IMR-90 (cell line): Measurements from ENCODE around the gene ERGIC1. TPM values are rescaled to one million over a fixed set of nuclear protein-coding genes. Genes with fewer than 3 reads are reported as not detected.

ENCODE experiments used
- ATAC-seq: fragments of 200-7000 bp; cut with Tn5 transposase; 2 replicates; pipeline ENCODE4 v1.9.1; 2020; ENCODE audit warnings: low read depth, mild to moderate bottlenecking, moderate library complexity
- BruUV-seq: library from RNA; stranded (reverse); fragments of 400-500 nt; replicated peaks from 2 replicates; lab custom pipeline; 2021; lab: Mats Ljungman, UMichigan
- CTCF ChIA-PET: fragments of 300-600 bp; formaldehyde crosslinking; extraction: SDS; loops from one replicate; lab custom pipeline; 2021; ENCODE audit warnings: antibody characterized with exemption; lab: Yijun Ruan, JAX
- POLR2A ChIA-PET: fragments of 300-600 bp; sonication (Branson Sonifier 250); formaldehyde crosslinking; loops from one replicate; lab custom pipeline; 2022; ENCODE audit warnings: antibody characterized with exemption; ENCODE audit not compliant: unreplicated experiment; lab: Charles Lee
- DNase-seq: peaks from one replicate; pipeline ENCODE4 v3.0.0; 2013
- H2AFZ ChIP-seq: replicated peaks from 2 replicates; pipeline ENCODE3; 2013; ENCODE audit warnings: low read length, mild to moderate bottlenecking; ENCODE audit not compliant: poor library complexity
- H2AK5ac ChIP-seq: 2 replicates; pipeline ENCODE4 v1.6.1; 2013; ENCODE audit warnings: low read depth, low read length, inconsistent platforms
- H2AK9ac ChIP-seq: replicated peaks from 2 replicates; pipeline ENCODE3; 2013; ENCODE audit warnings: mild to moderate bottlenecking, low read depth, low read length, moderate library complexity; ENCODE audit not compliant: poor library complexity
- H2BK120ac ChIP-seq: 2 replicates; pipeline ENCODE4 v1.6.1; 2013; ENCODE audit warnings: low read depth, low read length, inconsistent platforms
- H2BK15ac ChIP-seq: 3 replicates; pipeline ENCODE4 v1.6.1; 2013; ENCODE audit warnings: low read depth, low read length, inconsistent platforms
- H2BK20ac ChIP-seq: 2 replicates; pipeline ENCODE4 v1.6.1; 2013; ENCODE audit warnings: low read depth, mild to moderate bottlenecking, inconsistent platforms, low read length, moderate library complexity
- H2BK5ac ChIP-seq: 2 replicates; pipeline ENCODE4 v1.6.1; 2013; ENCODE audit warnings: mild to moderate bottlenecking, low read depth, low read length, inconsistent platforms; ENCODE audit not compliant: poor library complexity, severe bottlenecking
- H3K14ac ChIP-seq: replicated peaks from 2 replicates; pipeline ENCODE4 v1.6.1; 2013; ENCODE audit warnings: low read depth, low read length, inconsistent platforms
- H3K18ac ChIP-seq: 2 replicates; pipeline ENCODE4 v1.6.1; 2013; ENCODE audit warnings: low read depth, low read length, control low read depth
- H3K23ac ChIP-seq: 2 replicates; pipeline ENCODE4 v1.6.1; 2013; ENCODE audit warnings: low read depth, low read length, inconsistent platforms
- H3K27ac ChIP-seq: 2 replicates; pipeline ENCODE4 v1.5.1; 2013; ENCODE audit warnings: mild to moderate bottlenecking, control low read depth, low read length; ENCODE audit not compliant: insufficient read depth
- H3K27me3 ChIP-seq: 2 replicates; pipeline ENCODE4 v1.6.1; 2013; ENCODE audit warnings: low read length; ENCODE audit not compliant: control insufficient read depth, insufficient read depth
- H3K36me3 ChIP-seq: 2 replicates; pipeline ENCODE4 v1.6.1; 2013; ENCODE audit warnings: low read length, mixed read lengths; ENCODE audit not compliant: control insufficient read depth, insufficient read depth
- H3K4ac ChIP-seq: 2 replicates; pipeline ENCODE4 v1.6.1; 2013; ENCODE audit warnings: low read depth, low read length, inconsistent platforms
- H3K4me1 ChIP-seq: 2 replicates; pipeline ENCODE4 v1.6.1; 2013; ENCODE audit warnings: low read length, mixed read lengths; ENCODE audit not compliant: control insufficient read depth, insufficient read depth
- H3K4me2 ChIP-seq: 2 replicates; pipeline ENCODE4 v1.6.1; 2013; ENCODE audit warnings: low read depth, mild to moderate bottlenecking, control low read depth, low read length, moderate library complexity
- H3K4me3 ChIP-seq: 2 replicates; pipeline ENCODE4 v1.5.1; 2013; ENCODE audit warnings: low read depth, mild to moderate bottlenecking, control low read depth, low read length, moderate library complexity; ENCODE audit not compliant: insufficient read depth
- H3K56ac ChIP-seq: 2 replicates; pipeline ENCODE4 v1.6.1; 2013; ENCODE audit warnings: low read length, inconsistent platforms; ENCODE audit not compliant: insufficient read depth; ENCODE audit errors: extremely low read depth
- H3K79me1 ChIP-seq, 2 experiments: 2 replicates each; pipeline ENCODE4 v1.6.1; 2013; ENCODE audit warnings: low read length in 2 of 2, inconsistent platforms in 1 of 2, low read depth in 1 of 2
- H3K9ac ChIP-seq: 2 replicates; pipeline ENCODE4 v1.6.1; 2013; ENCODE audit warnings: low read depth, low read length, control low read depth
- H3K9me1 ChIP-seq: 2 replicates; pipeline ENCODE4 v1.6.1; 2013; ENCODE audit warnings: low read length, inconsistent platforms; ENCODE audit not compliant: insufficient read depth
- H3K9me3 ChIP-seq: 2 replicates; pipeline ENCODE4 v1.6.1; 2013; ENCODE audit warnings: low read length; ENCODE audit not compliant: control insufficient read depth, insufficient read depth
- H4K20me1 ChIP-seq: 2 replicates; pipeline ENCODE4 v1.6.1; 2013; ENCODE audit warnings: low read length, inconsistent platforms; ENCODE audit not compliant: insufficient read depth
- H4K5ac ChIP-seq: 2 replicates; pipeline ENCODE4 v1.6.1; 2013; ENCODE audit warnings: mild to moderate bottlenecking, low read depth, low read length, control low read depth
- H4K8ac ChIP-seq, 2 experiments: 2 replicates each; pipeline ENCODE4 v1.6.1; 2013; ENCODE audit warnings: low read depth in 2 of 2, low read length in 2 of 2, control low read depth in 1 of 2, inconsistent platforms in 1 of 2
- H4K91ac ChIP-seq: 2 replicates; pipeline ENCODE4 v1.6.1; 2013; ENCODE audit warnings: low read depth, low read length, inconsistent platforms; ENCODE audit not compliant: insufficient read depth
- BHLHE40 ChIP-seq: fragments of 150-350 bp; IDR thresholded peaks from 2 replicates; pipeline ENCODE4 v1.6.1; 2016; ENCODE audit warnings: mild to moderate bottlenecking, low read depth, low read length
- CEBPB ChIP-seq: IDR thresholded peaks from 2 replicates; pipeline ENCODE4 v1.6.1; 2012; ENCODE audit warnings: low read depth, low read length, improper control_type of control experiment
- CHD1 ChIP-seq: IDR thresholded peaks from 2 replicates; pipeline ENCODE4 v1.6.1; 2012; ENCODE audit warnings: low read depth, low read length, improper control_type of control experiment
- ELK1 ChIP-seq: fragments of 150-350 bp; IDR thresholded peaks from 2 replicates; pipeline ENCODE4 v1.6.1; 2016; ENCODE audit warnings: low read depth, mild to moderate bottlenecking, low read length, moderate library complexity, borderline replicate concordance
- FOS ChIP-seq: fragments of 150-350 bp; IDR thresholded peaks from 2 replicates; pipeline ENCODE4 v1.6.1; 2016; ENCODE audit warnings: low read depth, low read length
- MAFK ChIP-seq: IDR thresholded peaks from 2 replicates; pipeline ENCODE4 v1.6.1; 2012; ENCODE audit warnings: low read depth, low read length, improper control_type of control experiment
- MAZ ChIP-seq: IDR thresholded peaks from 2 replicates; pipeline ENCODE4 v1.6.1; 2012; ENCODE audit warnings: low read depth, mild to moderate bottlenecking, low read length, improper control_type of control experiment, moderate library complexity, borderline replicate concordance
- MXI1 ChIP-seq: IDR thresholded peaks from 2 replicates; pipeline ENCODE4 v1.6.1; 2012; ENCODE audit warnings: low read depth, mild to moderate bottlenecking, low read length, moderate library complexity, borderline replicate concordance
- NFE2L2 ChIP-seq: fragments of 150-350 bp; IDR thresholded peaks from 2 replicates; pipeline ENCODE4 v1.6.1; 2016; ENCODE audit warnings: low read depth, mild to moderate bottlenecking, low read length
- RCOR1 ChIP-seq: IDR thresholded peaks from 2 replicates; pipeline ENCODE4 v1.6.1; 2012; ENCODE audit warnings: mild to moderate bottlenecking, low read length, improper control_type of control experiment; ENCODE audit not compliant: insufficient replicate concordance
- RFX5 ChIP-seq: IDR thresholded peaks from 2 replicates; pipeline ENCODE4 v1.8.0; 2012; ENCODE audit warnings: low read depth, mild to moderate bottlenecking, low read length, moderate library complexity
- SMC3 ChIP-seq: fragments of 150-350 bp; IDR thresholded peaks from 2 replicates; pipeline ENCODE4 v1.6.1; 2016; ENCODE audit warnings: low read depth, mild to moderate bottlenecking, antibody characterized with exemption, low read length, moderate library complexity
- WGBS, 2 experiments: methylation state at CpG; one replicate each; pipeline versions ENCODE4 v1.1.5 to v1.1.7; 2013; ENCODE audit warnings: missing lambda C conversion rate in 2 of 2; ENCODE audit not compliant: insufficient read length in 1 of 2; ENCODE audit errors: extremely low coverage in 2 of 2; 5-methylcytosine and 5-hydroxymethylcytosine counted together
- dilution Hi-C: fragments of 300-500 bp; cut with HindIII; formaldehyde crosslinking; loops from one replicate; pipeline ENCODE4 v1.14.3; 2018; ENCODE audit warnings: low sequenced_read_pairs; ENCODE audit not compliant: unreplicated experiment
- in situ Hi-C: fragments of 300-500 bp; cut with MboI; formaldehyde crosslinking; loops from 3 replicates; pipeline ENCODE4 v1.14.3; 2019; ENCODE audit warnings: low sequenced_read_pairs, inconsistent platforms, mixed read lengths
- intact Hi-C: fragments of 100-400 bp; cut with micrococcal nuclease; formaldehyde crosslinking; loops from 2 replicates; pipeline ENCODE4 v1.10.0; 2022
- polyA plus RNA-seq, 3 experiments: library from polyadenylated mRNA; depleted of rRNA; stranded (reverse); fragments of >200 nt; gene quantifications; 2 replicates each; pipeline ENCODE4 v1.2.3, GENCODE V29; 2012; ENCODE audit warnings: low replicate concordance in 1 of 3
- total RNA-seq: library from RNA; depleted of rRNA; stranded (reverse); fragments of >200 nt; gene quantifications from 2 replicates; pipeline ENCODE4 v1.2.3, GENCODE V29; 2012
- TF ChIP-seq, protein P1 (sequence below): fragments of 150-350 bp; IDR thresholded peaks from 2 replicates; pipeline ENCODE4 v1.6.1; 2017; ENCODE audit warnings: mild to moderate bottlenecking, antibody characterized with exemption, low read length, low read depth
- TF ChIP-seq, protein P2 (sequence below): conservative IDR thresholded peaks from 2 replicates; pipeline ENCODE4 v1.5.1; 2012; ENCODE audit warnings: mild to moderate bottlenecking, low read depth, low read length, improper control_type of control experiment

Gene ERGIC1
- total and polyA plus RNA-seq, 2 of the 4 experiments (the other 2 are of a cell fraction) = 134 to 192 TPM

- in situ Hi-C loops = loop anchor here (10.0 kb wide), 1 partner anchor 469 kb away; no protein-coding TSS in a partner anchor
- peak overlapping the region; percentile 96; the same call in 1 of the 2 replicates for H3K56ac ChIP-seq
- TF ChIP-seq RCOR1 (peak; percentile 90), ELK1 (no peak), NFE2L2 (no peak), MAZ (peak; percentile 68; the same call in 1 of the 2 replicates), MXI1 (no peak), MAFK (no peak), CHD1 (no peak), CEBPB (no peak), SMC3 (no peak), FOS (no peak), RFX5 (no peak), BHLHE40 (no peak)
- TF ChIP-seq, protein P1, sequence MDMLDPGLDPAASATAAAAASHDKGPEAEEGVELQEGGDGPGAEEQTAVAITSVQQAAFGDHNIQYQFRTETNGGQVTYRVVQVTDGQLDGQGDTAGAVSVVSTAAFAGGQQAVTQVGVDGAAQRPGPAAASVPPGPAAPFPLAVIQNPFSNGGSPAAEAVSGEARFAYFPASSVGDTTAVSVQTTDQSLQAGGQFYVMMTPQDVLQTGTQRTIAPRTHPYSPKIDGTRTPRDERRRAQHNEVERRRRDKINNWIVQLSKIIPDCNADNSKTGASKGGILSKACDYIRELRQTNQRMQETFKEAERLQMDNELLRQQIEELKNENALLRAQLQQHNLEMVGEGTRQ = no peak
- TF ChIP-seq, protein P2, sequence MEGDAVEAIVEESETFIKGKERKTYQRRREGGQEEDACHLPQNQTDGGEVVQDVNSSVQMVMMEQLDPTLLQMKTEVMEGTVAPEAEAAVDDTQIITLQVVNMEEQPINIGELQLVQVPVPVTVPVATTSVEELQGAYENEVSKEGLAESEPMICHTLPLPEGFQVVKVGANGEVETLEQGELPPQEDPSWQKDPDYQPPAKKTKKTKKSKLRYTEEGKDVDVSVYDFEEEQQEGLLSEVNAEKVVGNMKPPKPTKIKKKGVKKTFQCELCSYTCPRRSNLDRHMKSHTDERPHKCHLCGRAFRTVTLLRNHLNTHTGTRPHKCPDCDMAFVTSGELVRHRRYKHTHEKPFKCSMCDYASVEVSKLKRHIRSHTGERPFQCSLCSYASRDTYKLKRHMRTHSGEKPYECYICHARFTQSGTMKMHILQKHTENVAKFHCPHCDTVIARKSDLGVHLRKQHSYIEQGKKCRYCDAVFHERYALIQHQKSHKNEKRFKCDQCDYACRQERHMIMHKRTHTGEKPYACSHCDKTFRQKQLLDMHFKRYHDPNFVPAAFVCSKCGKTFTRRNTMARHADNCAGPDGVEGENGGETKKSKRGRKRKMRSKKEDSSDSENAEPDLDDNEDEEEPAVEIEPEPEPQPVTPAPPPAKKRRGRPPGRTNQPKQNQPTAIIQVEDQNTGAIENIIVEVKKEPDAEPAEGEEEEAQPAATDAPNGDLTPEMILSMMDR = no peak
These were observed 109.3 kb downstream of the ERGIC1 start for GRCh38 chr5:172943283-172943841.

More at GRCh38 chr5:172943283-172943841, 109.3 kb downstream of the ERGIC1 start:
- DNase-seq (peak; percentile 80), ATAC-seq (peak; percentile 88)
- Histone ChIP-seq H3K9me1 (peaks cover 31% of the 10 kb centered on the region), H3K9ac (peak overlapping the region; percentile 64), H4K5ac (peak overlapping the region; percentile 89), H3K23ac (peak overlapping the region; percentile 100), H4K8ac (peak overlapping the region; percentile 90 to 100), H3K9me3 (no peaks in the 10 kb centered on the region), H2BK120ac (peak overlapping the region; percentile 100), H4K20me1 (no peaks in the 10 kb centered on the region), H3K27ac (peak overlapping the region; percentile 93), H2BK15ac (peak overlapping the region; percentile 98; the same call in 2 of the 3 replicates), H2AK5ac (peak overlapping the region; percentile 96), H2AK9ac (peak overlapping the region; percentile 55), H3K18ac (peak overlapping the region; percentile 81), H3K14ac (peak overlapping the region; percentile 62), H3K4me2 (peak overlapping the region; percentile 11; the same call in 1 of the 2 replicates), H3K4me1 (peaks cover 23% of the 10 kb centered on the region), H3K27me3 (no peaks in the 10 kb centered on the region), H2BK5ac (peak overlapping the region; percentile 92), H4K91ac (peak overlapping the region; percentile 100), H3K79me1 (peaks cover 13 to 72% of the 10 kb centered on the region in 2 experiments; a peak in 3 of 4 replicates), H2BK20ac (peak overlapping the region; percentile 93), H3K36me3 (peaks cover 33% of the 10 kb centered on the region), H3K4me3 (no peak overlapping the region), H2AFZ (peak overlapping the region; percentile 77), H3K4ac (peak overlapping the region; percentile 100)
- 4% methylated on average over 4 of the region's 18 CpGs; no CpG with 5 or more reads in 1 of the 2 experiments for WGBS, 2 experiments
- POLR2A ChIA-PET = interaction anchor here (0.5 kb wide), 1 partner anchor 10 kb away, joined by 5 read pairs; no protein-coding TSS in a partner anchor
- intact Hi-C loops = loop anchor here (10.0 kb wide), 1 partner anchor 469 kb away; no protein-coding TSS in a partner anchor
- dilution Hi-C loops = no loop called here
- CTCF ChIA-PET = interaction anchor here (1.3 kb wide), 1 partner anchor 11 kb away, joined by 4 read pairs; no protein-coding TSS in a partner anchor
- no TSS peak for BruUV-seq
